ENCODE measurements around the gene WDR91.
A peak's percentile ranks its signal among the peaks of the same experiment; 100 is the strongest.

DNA sequence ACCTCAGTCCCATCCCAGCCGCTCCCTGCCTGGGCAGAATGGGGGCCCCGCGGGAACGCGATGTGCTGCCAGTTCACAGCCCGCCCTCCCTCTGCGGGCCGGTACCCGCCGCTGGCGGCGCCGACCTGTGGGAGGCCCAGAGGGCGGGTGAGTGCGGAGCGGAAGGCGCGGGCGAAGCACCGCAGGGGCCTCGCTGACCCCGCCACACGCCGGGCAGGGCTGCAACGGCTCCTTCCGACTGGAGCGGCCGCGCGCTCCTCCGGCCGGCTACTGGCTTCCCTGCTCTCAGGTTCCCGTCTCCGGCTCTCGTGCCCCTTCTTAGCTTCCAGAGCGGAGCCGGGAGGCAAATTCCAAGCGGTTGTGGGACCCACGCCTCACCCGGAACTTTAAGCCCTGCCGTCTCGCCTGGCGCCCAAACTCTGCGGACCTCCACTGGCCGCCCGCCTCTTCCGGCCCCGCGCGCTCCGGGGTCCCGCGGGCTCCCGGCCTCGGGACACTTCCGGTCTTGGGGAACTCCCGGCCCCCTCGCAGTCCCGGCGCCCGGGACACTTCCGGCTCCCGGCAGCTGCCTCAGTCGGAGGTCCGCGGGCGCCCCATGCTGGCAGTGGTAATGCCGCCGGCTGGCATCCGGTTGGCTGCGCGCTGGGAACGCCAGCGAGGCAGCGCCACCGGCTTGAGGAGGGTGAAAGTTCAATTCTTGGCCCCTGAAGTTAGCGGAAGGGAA is 40.9 kb downstream of the WDR91 start, which contains the start of gene CYREN:
- TF ChIP-seq, protein P1, sequence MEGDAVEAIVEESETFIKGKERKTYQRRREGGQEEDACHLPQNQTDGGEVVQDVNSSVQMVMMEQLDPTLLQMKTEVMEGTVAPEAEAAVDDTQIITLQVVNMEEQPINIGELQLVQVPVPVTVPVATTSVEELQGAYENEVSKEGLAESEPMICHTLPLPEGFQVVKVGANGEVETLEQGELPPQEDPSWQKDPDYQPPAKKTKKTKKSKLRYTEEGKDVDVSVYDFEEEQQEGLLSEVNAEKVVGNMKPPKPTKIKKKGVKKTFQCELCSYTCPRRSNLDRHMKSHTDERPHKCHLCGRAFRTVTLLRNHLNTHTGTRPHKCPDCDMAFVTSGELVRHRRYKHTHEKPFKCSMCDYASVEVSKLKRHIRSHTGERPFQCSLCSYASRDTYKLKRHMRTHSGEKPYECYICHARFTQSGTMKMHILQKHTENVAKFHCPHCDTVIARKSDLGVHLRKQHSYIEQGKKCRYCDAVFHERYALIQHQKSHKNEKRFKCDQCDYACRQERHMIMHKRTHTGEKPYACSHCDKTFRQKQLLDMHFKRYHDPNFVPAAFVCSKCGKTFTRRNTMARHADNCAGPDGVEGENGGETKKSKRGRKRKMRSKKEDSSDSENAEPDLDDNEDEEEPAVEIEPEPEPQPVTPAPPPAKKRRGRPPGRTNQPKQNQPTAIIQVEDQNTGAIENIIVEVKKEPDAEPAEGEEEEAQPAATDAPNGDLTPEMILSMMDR (conservative IDR thresholded peaks at IDR 0.05): peak; percentile 98
- peak; percentile 94; the same call in 1 of the 2 replicates for TF ChIP-seq ZFX (IDR thresholded peaks at IDR 0.05)

Measured in C4-2B (cell line).